C4-2B (cell line): Measurements from ENCODE around the gene SLFNL1.

ENCODE experiments used
- CTCF ChIP-seq: fragments of 450-650 bp; conservative IDR thresholded peaks from 2 replicates; pipeline ENCODE4 v1.5.1; 2017; ENCODE audit warnings: mild to moderate bottlenecking
- ZFX ChIP-seq: fragments of 450-650 bp; IDR thresholded peaks from 2 replicates; pipeline ENCODE4 v1.6.1; 2017

- TF ChIP-seq CTCF (no peak), ZFX (no peak)
Measured at GRCh38 chr1:41017141-41018017, 4.1 kb downstream of the SLFNL1 start.
